T-helper 17 cell (primary cell): ENCODE data around the gene ATP2A1. TPM values are rescaled to one million over a fixed set of nuclear protein-coding genes. Genes with fewer than 3 reads are reported as not detected.

Source experiments
- ATAC-seq: fragments of 150-1000 bp; cut with Tn5 transposase; 2 replicates; pipeline ENCODE4 v1.10.0; 2021; ENCODE audit warnings: mild to moderate bottlenecking, moderate library complexity
- DNase-seq, 3 donors: peaks; one replicate each; pipeline versions ENCODE4 v3.0.0 to v3.0.0-alpha.2; 2020 to 2021
- H3K9me3 ChIP-seq: one replicate; pipeline ENCODE4 v1.7.0; 2013; ENCODE audit warnings: low read length, mild to moderate bottlenecking; ENCODE audit not compliant: control insufficient read depth, poor library complexity, severe bottlenecking
- H3K27ac Mint-ChIP-seq: one replicate; pipeline ENCODE4 v1.8.0; 2022; ENCODE audit warnings: mild to moderate bottlenecking, moderate library complexity, mixed read lengths
- H3K27me3 Mint-ChIP-seq: one replicate; pipeline ENCODE4 v1.8.0; 2022; ENCODE audit warnings: mixed read lengths
- H3K36me3 Mint-ChIP-seq: one replicate; pipeline ENCODE4 v1.8.0; 2022; ENCODE audit warnings: low read depth, mixed read lengths
- H3K4me1 Mint-ChIP-seq: one replicate; pipeline ENCODE4 v1.8.0; 2022; ENCODE audit warnings: mild to moderate bottlenecking, mixed read lengths
- H3K4me3 Mint-ChIP-seq: one replicate; pipeline ENCODE4 v1.8.0; 2022; ENCODE audit warnings: mild to moderate bottlenecking, moderate library complexity, mixed read lengths
- total RNA-seq, 4 donors: library from RNA in 2 of 4; stranded (reverse) in 2 of 4; gene quantifications; one replicate each; pipeline ENCODE4 v1.2.3 and lab custom pipeline; 2022 to 2026

The ATP2A1 gene
- total RNA-seq (1 to 10 TPM in 1 of 2 donors, under 1 TPM in 1; 0.75 to 1.7 TPM), total RNA-seq (lab: John Stamatoyannopoulos, UW) (0.58 to 0.90 reads per million in 2 donors)

- Mint-ChIP-seq H3K4me1 (peaks cover 15% of the 10 kb centered on the region), H3K4me3 (peak within 1 kb of the TSS; percentile 88), H3K27ac (no peak within 1 kb of the TSS), H3K27me3 (peaks cover 6% of the 10 kb centered on the region), H3K36me3 (no peaks in the 10 kb centered on the region)
- DNase-seq (no peak), ATAC-seq (no peak)
- no peaks in the 10 kb centered on the region for H3K9me3 ChIP-seq
These were observed at the start of gene ATP2A1 for GRCh38 chr16:28878083-28878926. Gene ATP2A1 (plus strand): TSS chr16:28878488. CDS start chr16:28878672, 184 bp downstream.

- ATAC-seq (no peak), DNase-seq (no peak)
- Mint-ChIP-seq H3K4me3 (no peak overlapping the region), H3K27ac (no peak overlapping the region), H3K27me3 (no peaks in the 10 kb centered on the region), H3K36me3 (peaks cover 12% of the 10 kb centered on the region), H3K4me1 (peaks cover 24% of the 10 kb centered on the region)
- H3K9me3 ChIP-seq: no peaks in the 10 kb centered on the region
These were observed 48.5 kb upstream of the ATP2A1 start for GRCh38 chr16:28829747-28830146.

- no peaks in the 10 kb centered on the region for H3K9me3 ChIP-seq
- Mint-ChIP-seq H3K27ac (no peak overlapping the region), H3K4me1 (peaks cover 23% of the 10 kb centered on the region), H3K4me3 (no peak overlapping the region), H3K27me3 (no peaks in the 10 kb centered on the region), H3K36me3 (peaks cover 12% of the 10 kb centered on the region)
- ATAC-seq (no peak), DNase-seq (no peak)
These were observed 47.8 kb upstream of the ATP2A1 start for GRCh38 chr16:28830531-28830930.

- DNase-seq: no peak
- Mint-ChIP-seq H3K36me3 (peaks cover 12% of the 10 kb centered on the region), H3K4me3 (no peak overlapping the region), H3K4me1 (peaks cover 22% of the 10 kb centered on the region), H3K27me3 (no peaks in the 10 kb centered on the region), H3K27ac (peak overlapping the region; percentile 72)
- H3K9me3 ChIP-seq: no peaks in the 10 kb centered on the region
- ATAC-seq: no peak
These were observed 43.9 kb upstream of the ATP2A1 start for GRCh38 chr16:28834349-28834748.

- Mint-ChIP-seq H3K4me3 (no peak overlapping the region), H3K36me3 (peaks cover 11% of the 10 kb centered on the region), H3K27ac (peak overlapping the region; percentile 72), H3K27me3 (no peaks in the 10 kb centered on the region), H3K4me1 (peaks cover 22% of the 10 kb centered on the region)
- no peaks in the 10 kb centered on the region for H3K9me3 ChIP-seq
- ATAC-seq: no peak
- no peak for DNase-seq
These were observed 43.1 kb upstream of the ATP2A1 start for GRCh38 chr16:28834873-28835863.

GRCh38 chr16:28835864-28836760 lies 42.2 kb upstream of the ATP2A1 start:
- H3K27me3 Mint-ChIP-seq: no peaks in the 10 kb centered on the region
- peaks cover 22% of the 10 kb centered on the region for H3K4me1 Mint-ChIP-seq
- H3K9me3 ChIP-seq: no peaks in the 10 kb centered on the region
- ATAC-seq: no peak
- H3K4me3 Mint-ChIP-seq: no peak overlapping the region
- peaks cover 10% of the 10 kb centered on the region for H3K36me3 Mint-ChIP-seq
- H3K27ac Mint-ChIP-seq: no peak overlapping the region
- no peak for DNase-seq

- peaks cover 22% of the 10 kb centered on the region for H3K4me1 Mint-ChIP-seq
- peaks cover 10% of the 10 kb centered on the region for H3K36me3 Mint-ChIP-seq
- no peaks in the 10 kb centered on the region for H3K27me3 Mint-ChIP-seq
- DNase-seq: no peak
- no peak overlapping the region for H3K27ac Mint-ChIP-seq
- no peak overlapping the region for H3K4me3 Mint-ChIP-seq
- no peaks in the 10 kb centered on the region for H3K9me3 ChIP-seq
- no peak for ATAC-seq
These were observed 41.6 kb upstream of the ATP2A1 start for GRCh38 chr16:28836761-28837064.

GRCh38 chr16:28837672-28838557 lies 40.4 kb upstream of the ATP2A1 start:
- peaks cover 2% of the 10 kb centered on the region for H3K36me3 Mint-ChIP-seq
- no peaks in the 10 kb centered on the region for H3K9me3 ChIP-seq
- ATAC-seq (no peak), DNase-seq (no peak)
- H3K4me1 Mint-ChIP-seq: peaks cover 15% of the 10 kb centered on the region
- no peaks in the 10 kb centered on the region for H3K27me3 Mint-ChIP-seq
- no peak overlapping the region for H3K4me3 Mint-ChIP-seq
- H3K27ac Mint-ChIP-seq: peak overlapping the region; percentile 72

- Mint-ChIP-seq H3K27ac (peak overlapping the region; percentile 72), H3K27me3 (no peaks in the 10 kb centered on the region), H3K4me1 (peaks cover 10% of the 10 kb centered on the region), H3K4me3 (no peak overlapping the region), H3K36me3 (peaks cover 2% of the 10 kb centered on the region)
- DNase-seq (no peak), ATAC-seq (no peak)
- H3K9me3 ChIP-seq: no peaks in the 10 kb centered on the region
These were observed 39.8 kb upstream of the ATP2A1 start for GRCh38 chr16:28838558-28838918.

- Mint-ChIP-seq H3K27me3 (no peaks in the 10 kb centered on the region), H3K27ac (peak overlapping the region; percentile 72), H3K36me3 (peaks cover 2% of the 10 kb centered on the region), H3K4me1 (peaks cover 8% of the 10 kb centered on the region), H3K4me3 (no peak overlapping the region)
- H3K9me3 ChIP-seq: no peaks in the 10 kb centered on the region
- ATAC-seq (no peak), DNase-seq (no peak)
These were observed 39.2 kb upstream of the ATP2A1 start for GRCh38 chr16:28839004-28839639.

- Mint-ChIP-seq H3K4me1 (peaks cover 11% of the 10 kb centered on the region), H3K27me3 (no peaks in the 10 kb centered on the region), H3K27ac (no peak overlapping the region), H3K36me3 (peaks cover 2% of the 10 kb centered on the region), H3K4me3 (no peak overlapping the region)
- no peaks in the 10 kb centered on the region for H3K9me3 ChIP-seq
- DNase-seq (no peak), ATAC-seq (no peak)
These were observed 38.4 kb upstream of the ATP2A1 start for GRCh38 chr16:28839899-28840298.
